IPS-15b (cell line): ENCODE data around the gene LDLRAD4.

Experiments used
- H3K27me3 ChIP-seq: one replicate; pipeline ENCODE4 v1.6.1; 2013; ENCODE audit warnings: low read length; ENCODE audit not compliant: control insufficient read depth, insufficient read depth
- H3K36me3 ChIP-seq: one replicate; pipeline ENCODE4 v1.6.1; 2013; ENCODE audit warnings: low read length; ENCODE audit not compliant: control insufficient read depth, insufficient read depth
- H3K4me1 ChIP-seq: one replicate; pipeline ENCODE4 v1.6.1; 2013; ENCODE audit warnings: mild to moderate bottlenecking, low read length; ENCODE audit not compliant: control insufficient read depth, insufficient read depth
- H3K4me3 ChIP-seq: one replicate; pipeline ENCODE4 v1.5.1; 2013; ENCODE audit warnings: low read depth, low read length
- H3K9ac ChIP-seq: one replicate; pipeline ENCODE4 v1.6.1; 2013; ENCODE audit warnings: low read depth, mild to moderate bottlenecking, low read length
- H3K9me3 ChIP-seq: one replicate; pipeline ENCODE4 v1.6.1; 2013; ENCODE audit warnings: mild to moderate bottlenecking, low read length; ENCODE audit not compliant: control insufficient read depth, insufficient read depth

The LDLRAD4 gene

DNA sequence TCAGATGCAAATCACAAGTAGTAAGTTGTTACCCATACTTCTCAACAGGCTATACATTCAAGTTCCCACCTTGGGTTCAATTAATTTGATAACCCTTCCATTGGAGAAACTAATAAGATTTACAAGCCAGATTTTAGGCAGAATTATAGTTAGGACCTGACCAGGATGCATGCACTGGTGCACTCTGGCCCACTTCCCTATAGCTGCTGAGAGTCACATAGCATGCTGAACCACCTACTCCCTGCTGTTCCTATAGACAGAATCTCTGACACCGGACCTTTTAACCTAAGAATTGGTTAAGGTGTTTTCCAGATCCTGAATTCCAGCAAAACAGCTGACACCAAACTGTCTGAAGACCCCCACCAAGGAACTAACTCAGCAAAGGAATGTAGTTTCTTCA lies 481.6 kb downstream of the LDLRAD4 start:
- Histone ChIP-seq H3K4me1 (no peaks in the 10 kb centered on the region), H3K27me3 (no peaks in the 10 kb centered on the region), H3K4me3 (no peak overlapping the region), H3K9me3 (peaks cover 25% of the 10 kb centered on the region), H3K9ac (no peak overlapping the region), H3K36me3 (no peaks in the 10 kb centered on the region)
